GM06990 (cell line): ENCODE results near the gene PPARG.

ENCODE experiments used
- DNase-seq: peaks from one replicate; pipeline ENCODE4 v3.0.0-alpha.2; 2011; ENCODE audit not compliant: insufficient read length; ENCODE audit errors: extremely low read depth
- H3K27me3 ChIP-seq: replicated peaks from 2 replicates; pipeline ENCODE4 v1.6.0; 2011; ENCODE audit warnings: low read length; ENCODE audit not compliant: control insufficient read depth, insufficient read depth
- H3K36me3 ChIP-seq: 2 replicates; pipeline ENCODE4 v1.5.1; 2011; ENCODE audit warnings: low read length; ENCODE audit not compliant: control insufficient read depth, insufficient read depth
- H3K4me3 ChIP-seq: replicated peaks from 2 replicates; pipeline ENCODE4 v1.5.1; 2011; ENCODE audit warnings: low read depth, mild to moderate bottlenecking, control low read depth, low read length
- CTCF ChIP-seq: IDR thresholded peaks from 2 replicates; pipeline ENCODE4 v1.5.1; 2011; ENCODE audit warnings: low read length, control low read depth, mild to moderate bottlenecking, inconsistent platforms; ENCODE audit not compliant: insufficient read depth, poor library complexity, severe bottlenecking

PPARG gene

GRCh38 chr3:12438318-12438717 is 149.4 kb downstream of the PPARG start:
- Histone ChIP-seq H3K27me3 (no peaks in the 10 kb centered on the region; the same call in 1 of the 2 replicates), H3K36me3 (no peaks in the 10 kb centered on the region), H3K4me3 (no peak overlapping the region)
- TF ChIP-seq CTCF, result no peak
- no peak for DNase-seq

GRCh38 chr3:12439161-12439940 is 150.5 kb downstream of the PPARG start:
- H3K36me3 ChIP-seq, result no peaks in the 10 kb centered on the region
- no peak for TF ChIP-seq CTCF
- DNase-seq, result no peak
- H3K4me3 ChIP-seq, result no peak overlapping the region
- H3K27me3 ChIP-seq, result no peaks in the 10 kb centered on the region; the same call in 1 of the 2 replicates

- Histone ChIP-seq H3K4me3 (no peak overlapping the region), H3K36me3 (no peaks in the 10 kb centered on the region), H3K27me3 (no peaks in the 10 kb centered on the region; the same call in 1 of the 2 replicates)
- TF ChIP-seq CTCF, result no peak
- no peak for DNase-seq
These were observed 152.3 kb downstream of the PPARG start for GRCh38 chr3:12440927-12441714.

- Histone ChIP-seq H3K4me3 (no peak overlapping the region), H3K27me3 (no peaks in the 10 kb centered on the region; the same call in 1 of the 2 replicates), H3K36me3 (no peaks in the 10 kb centered on the region)
- DNase-seq, result no peak
- TF ChIP-seq CTCF, result no peak
These were observed 154.0 kb downstream of the PPARG start for GRCh38 chr3:12442654-12443501.

- Histone ChIP-seq H3K4me3 (no peak overlapping the region), H3K27me3 (no peaks in the 10 kb centered on the region; the same call in 1 of the 2 replicates), H3K36me3 (no peaks in the 10 kb centered on the region)
- no peak for DNase-seq
- no peak for TF ChIP-seq CTCF
These were observed 155.1 kb downstream of the PPARG start for GRCh38 chr3:12443781-12444522.
